OCI-LY3 (cell line): ENCODE measurements around the gene MYO1G.

Experiments
- EZH2phosphoT487 ChIP-seq: fragments of 200-600 bp; shearing (Covaris generic); IDR thresholded peaks from 2 replicates; pipeline ENCODE4 v1.6.1; 2018; ENCODE audit warnings: antibody characterized with exemption, mixed run types, low read depth
- TF ChIP-seq, protein P1 (sequence below): fragments of 200-600, 300-600 bp; sonication (generic); IDR thresholded peaks from 2 replicates; pipeline ENCODE4 v1.5.1; 2014; ENCODE audit warnings: antibody characterized with exemption, low read length, low read depth

DNA sequence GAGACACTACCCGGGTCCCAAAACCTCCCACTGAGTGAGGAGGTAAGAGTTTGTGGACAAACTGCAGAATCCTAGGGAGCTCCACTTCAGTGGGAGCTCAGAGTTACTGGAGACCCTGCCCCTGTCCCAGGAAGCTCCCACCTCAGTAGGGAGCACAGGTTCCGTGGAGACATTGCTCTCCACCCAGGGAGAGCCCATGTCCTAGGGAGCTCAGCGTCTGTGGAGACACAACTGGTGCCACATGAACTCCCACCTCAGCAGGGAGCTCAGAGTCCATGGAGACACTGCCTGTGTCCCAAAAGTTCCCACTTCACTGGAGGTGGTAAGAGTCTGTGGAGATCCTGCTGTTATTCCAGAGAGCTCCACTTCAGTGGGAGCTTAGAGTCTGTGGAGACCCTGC is 6.3 kb downstream of the MYO1G start:
- no peak for TF ChIP-seq EZH2phosphoT487
- TF ChIP-seq, protein P1, sequence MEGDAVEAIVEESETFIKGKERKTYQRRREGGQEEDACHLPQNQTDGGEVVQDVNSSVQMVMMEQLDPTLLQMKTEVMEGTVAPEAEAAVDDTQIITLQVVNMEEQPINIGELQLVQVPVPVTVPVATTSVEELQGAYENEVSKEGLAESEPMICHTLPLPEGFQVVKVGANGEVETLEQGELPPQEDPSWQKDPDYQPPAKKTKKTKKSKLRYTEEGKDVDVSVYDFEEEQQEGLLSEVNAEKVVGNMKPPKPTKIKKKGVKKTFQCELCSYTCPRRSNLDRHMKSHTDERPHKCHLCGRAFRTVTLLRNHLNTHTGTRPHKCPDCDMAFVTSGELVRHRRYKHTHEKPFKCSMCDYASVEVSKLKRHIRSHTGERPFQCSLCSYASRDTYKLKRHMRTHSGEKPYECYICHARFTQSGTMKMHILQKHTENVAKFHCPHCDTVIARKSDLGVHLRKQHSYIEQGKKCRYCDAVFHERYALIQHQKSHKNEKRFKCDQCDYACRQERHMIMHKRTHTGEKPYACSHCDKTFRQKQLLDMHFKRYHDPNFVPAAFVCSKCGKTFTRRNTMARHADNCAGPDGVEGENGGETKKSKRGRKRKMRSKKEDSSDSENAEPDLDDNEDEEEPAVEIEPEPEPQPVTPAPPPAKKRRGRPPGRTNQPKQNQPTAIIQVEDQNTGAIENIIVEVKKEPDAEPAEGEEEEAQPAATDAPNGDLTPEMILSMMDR: no peak
